ENCODE results near the gene SYNJ1.
"Not testable (repeated sequence)": the region's sequence is repeated elsewhere in the genome, so short reads cannot be mapped to it uniquely, and the experiment has no call there.

Gene SYNJ1

DNA sequence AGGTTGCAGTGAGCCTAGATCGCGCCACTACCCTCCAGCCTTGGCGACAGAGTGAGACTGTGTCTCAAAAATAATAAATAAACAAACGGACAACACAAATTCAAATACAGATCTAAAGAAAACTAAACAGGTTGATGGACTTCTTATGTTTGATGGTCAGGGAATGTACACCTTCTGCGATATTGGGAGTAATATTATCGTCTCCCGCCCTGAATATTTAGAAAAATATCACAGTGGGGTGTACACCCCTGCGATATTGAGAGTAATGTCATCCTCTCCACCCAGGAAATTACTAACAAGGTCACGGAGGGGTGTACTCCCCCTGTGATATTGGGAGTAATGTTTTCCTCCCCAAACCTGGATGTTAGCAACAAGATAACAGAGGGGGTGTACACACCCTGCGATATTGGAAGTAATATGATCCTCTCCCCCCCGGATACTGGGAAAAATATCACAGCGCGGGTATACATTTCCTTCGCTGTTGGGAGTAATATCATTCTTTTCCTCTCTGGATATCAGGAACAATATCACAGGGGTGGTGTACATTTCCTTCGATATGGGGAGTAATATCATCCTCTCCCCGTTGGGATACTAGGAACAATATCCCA, 114.3 kb downstream of the SYNJ1 start:
- in situ Hi-C loops (cut with HindIII; ENCODE audit: low sequenced_read_pairs): no loop called here
- H3K4me3 ChIP-seq (ENCODE audit: low read depth, low read length): peak overlapping the region; percentile 94
- no peak for DNase-seq (ENCODE audit: low read depth, low spot score)
- TF ChIP-seq, protein P1, sequence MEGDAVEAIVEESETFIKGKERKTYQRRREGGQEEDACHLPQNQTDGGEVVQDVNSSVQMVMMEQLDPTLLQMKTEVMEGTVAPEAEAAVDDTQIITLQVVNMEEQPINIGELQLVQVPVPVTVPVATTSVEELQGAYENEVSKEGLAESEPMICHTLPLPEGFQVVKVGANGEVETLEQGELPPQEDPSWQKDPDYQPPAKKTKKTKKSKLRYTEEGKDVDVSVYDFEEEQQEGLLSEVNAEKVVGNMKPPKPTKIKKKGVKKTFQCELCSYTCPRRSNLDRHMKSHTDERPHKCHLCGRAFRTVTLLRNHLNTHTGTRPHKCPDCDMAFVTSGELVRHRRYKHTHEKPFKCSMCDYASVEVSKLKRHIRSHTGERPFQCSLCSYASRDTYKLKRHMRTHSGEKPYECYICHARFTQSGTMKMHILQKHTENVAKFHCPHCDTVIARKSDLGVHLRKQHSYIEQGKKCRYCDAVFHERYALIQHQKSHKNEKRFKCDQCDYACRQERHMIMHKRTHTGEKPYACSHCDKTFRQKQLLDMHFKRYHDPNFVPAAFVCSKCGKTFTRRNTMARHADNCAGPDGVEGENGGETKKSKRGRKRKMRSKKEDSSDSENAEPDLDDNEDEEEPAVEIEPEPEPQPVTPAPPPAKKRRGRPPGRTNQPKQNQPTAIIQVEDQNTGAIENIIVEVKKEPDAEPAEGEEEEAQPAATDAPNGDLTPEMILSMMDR (IDR thresholded peaks at IDR 0.05; ENCODE audit: low read depth, low read length): no peak

DNA sequence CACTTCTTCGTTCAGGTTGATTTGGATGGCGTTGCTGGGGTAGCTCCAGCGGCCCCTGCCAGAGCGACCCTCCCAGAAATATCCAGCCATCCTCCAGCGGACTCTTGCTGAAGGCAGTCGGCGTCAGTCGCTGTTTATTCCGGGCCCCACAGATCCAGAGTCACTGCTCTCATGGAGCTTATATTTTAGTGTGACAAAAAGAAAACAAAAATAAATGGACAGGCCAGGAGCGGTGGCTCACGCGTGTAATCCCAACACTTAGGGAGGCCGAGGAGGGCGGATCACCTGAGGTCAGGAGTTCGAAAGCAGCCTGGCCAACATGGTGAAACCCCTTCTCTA, 114.8 kb downstream of the SYNJ1 start:
- in situ Hi-C loops (cut with HindIII; ENCODE audit: low sequenced_read_pairs): no loop called here
- TF ChIP-seq, protein P1 (IDR thresholded peaks at IDR 0.05; ENCODE audit: low read depth, low read length): no peak
- H3K4me3 ChIP-seq (ENCODE audit: low read depth, low read length): peak overlapping the region; percentile 94
- no peak for DNase-seq (ENCODE audit: low read depth, low spot score)

DNA sequence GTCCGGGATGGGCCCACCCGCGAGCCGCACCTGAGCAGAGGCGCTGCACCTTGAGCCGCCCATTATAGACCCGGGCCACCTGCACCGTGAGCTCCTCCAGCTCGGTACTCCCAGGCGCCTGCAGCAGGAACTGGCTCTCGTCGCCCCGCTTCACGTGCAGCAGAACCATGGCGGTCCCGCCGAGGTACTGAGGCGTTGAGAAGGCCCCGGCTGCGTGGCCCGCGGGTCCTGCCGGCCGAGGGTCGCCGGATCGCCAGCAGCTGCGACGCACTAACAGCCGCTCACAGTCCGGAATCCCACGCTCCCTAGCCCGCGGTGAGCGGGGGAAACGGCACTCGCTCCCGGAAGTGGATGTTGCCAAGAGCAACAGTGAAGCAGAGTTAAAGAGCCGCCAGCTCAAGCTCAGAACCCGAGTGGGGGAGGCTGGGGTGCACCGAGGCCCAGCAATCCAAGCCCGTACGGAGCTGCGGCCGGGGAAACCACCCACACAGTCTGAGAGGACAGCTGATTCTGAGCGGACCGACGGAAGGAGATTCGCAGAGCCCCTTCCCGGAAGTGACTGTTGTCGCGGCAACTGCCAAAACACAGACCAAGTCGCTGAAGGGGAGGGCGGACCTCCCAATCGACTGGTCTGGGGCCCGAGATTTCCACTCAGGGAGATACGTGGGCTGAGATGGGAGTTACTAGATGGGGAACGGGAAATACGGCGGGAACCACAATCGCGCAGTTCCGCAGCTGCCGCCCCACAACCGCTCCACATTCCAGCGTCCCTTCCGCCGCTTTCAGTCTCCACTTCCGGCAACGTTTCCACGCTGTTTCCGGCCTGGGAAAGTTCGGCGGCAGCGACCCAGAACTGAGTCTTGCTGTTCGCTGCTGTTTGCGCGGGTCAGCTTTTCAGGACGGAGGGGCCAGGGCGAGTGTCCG, 115.5 kb downstream of the SYNJ1 start, which contains the start of gene CFAP298:
Gene CFAP298, minus strand, starts transcription at position 303 of the 924 bp plus-strand sequence. Its CDS starts 134 bp downstream, at position 169.
- TF ChIP-seq, protein P1 (IDR thresholded peaks at IDR 0.05; ENCODE audit: low read depth, low read length): no peak
- in situ Hi-C loops (cut with HindIII; ENCODE audit: low sequenced_read_pairs): no loop called here
- peak; percentile 95 for DNase-seq (ENCODE audit: low read depth, low spot score)
- peak within 1 kb of the TSS; percentile 94 for H3K4me3 ChIP-seq (ENCODE audit: low read depth, low read length)

DNA sequence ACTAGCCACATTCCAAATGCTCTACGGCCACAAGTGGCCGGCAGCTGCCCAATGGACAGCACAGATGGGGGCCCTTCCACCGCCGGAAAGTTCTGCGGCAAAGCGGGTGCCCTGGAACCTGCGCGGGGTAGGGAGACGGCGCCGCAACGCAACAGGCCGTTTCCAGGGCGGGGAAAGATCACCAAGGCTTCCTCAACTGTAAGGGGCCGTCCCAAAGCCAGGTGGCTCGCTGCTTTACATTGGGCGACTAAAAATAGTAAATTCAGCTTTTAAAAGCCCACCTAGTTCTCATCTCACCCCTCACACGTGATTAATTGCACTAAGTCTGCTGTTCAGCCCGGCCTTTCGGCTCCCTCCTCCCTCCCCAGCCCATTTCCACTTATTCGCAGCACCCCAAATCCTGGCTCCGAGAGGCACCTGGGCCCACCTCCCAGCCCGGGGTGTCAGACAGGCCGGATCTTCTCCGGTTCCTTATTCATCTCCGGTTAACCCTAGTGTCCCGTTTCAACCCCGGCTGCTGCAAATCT, 116.3 kb downstream of the SYNJ1 start:
- peak overlapping the region; percentile 94 for H3K4me3 ChIP-seq (ENCODE audit: low read depth, low read length)
- DNase-seq (ENCODE audit: low read depth, low spot score): peak; percentile 12
- in situ Hi-C loops (cut with HindIII; ENCODE audit: low sequenced_read_pairs): no loop called here
- TF ChIP-seq, protein P1 (IDR thresholded peaks at IDR 0.05; ENCODE audit: low read depth, low read length): no peak

GRCh38 chr21:32610940-32611339, 116.9 kb downstream of the SYNJ1 start:
- peak overlapping the region; percentile 94 for H3K4me3 ChIP-seq (ENCODE audit: low read depth, low read length)
- in situ Hi-C loops (cut with HindIII; ENCODE audit: low sequenced_read_pairs): not testable (repeated sequence)

GRCh38 chr21:32608851-32609250, 119.0 kb downstream of the SYNJ1 start:
- no peak overlapping the region for H3K4me3 ChIP-seq (ENCODE audit: low read depth, low read length)
- DNase-seq (ENCODE audit: low read depth, low spot score): no peak
- TF ChIP-seq, protein P1 (IDR thresholded peaks at IDR 0.05; ENCODE audit: low read depth, low read length): no peak
- in situ Hi-C loops (cut with HindIII; ENCODE audit: low sequenced_read_pairs): no loop called here

More at GRCh38 chr21:32610940-32611339, 116.9 kb downstream of the SYNJ1 start:
- DNase-seq (ENCODE audit: low read depth, low spot score): not testable (repeated sequence)

DNA sequence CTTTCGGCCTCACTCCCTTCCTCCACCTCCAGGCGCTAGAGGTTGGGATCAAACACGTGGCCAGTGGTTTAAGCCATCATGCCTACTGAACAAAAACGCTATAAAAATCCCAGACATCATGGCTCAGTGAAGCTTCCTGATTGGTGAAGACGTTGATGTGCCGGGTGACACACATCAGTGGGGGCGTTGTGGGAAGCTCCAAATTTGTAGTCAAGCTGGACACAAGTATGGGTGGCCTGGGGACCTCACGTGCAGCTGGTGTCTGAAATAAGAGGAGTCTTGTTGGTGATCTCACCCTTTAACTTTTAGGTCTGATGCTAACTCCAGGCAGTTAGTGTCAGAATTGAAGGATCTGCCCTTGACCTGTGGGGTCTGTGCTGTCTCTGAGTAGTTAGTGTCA, 122.3 kb downstream of the SYNJ1 start:
- no peak for DNase-seq (ENCODE audit: low read depth, low spot score)
- in situ Hi-C loops (cut with HindIII; ENCODE audit: low sequenced_read_pairs): no loop called here
- TF ChIP-seq, protein P1 (IDR thresholded peaks at IDR 0.05; ENCODE audit: low read depth, low read length): no peak
- no peak overlapping the region for H3K4me3 ChIP-seq (ENCODE audit: low read depth, low read length)

All from astrocyte of the spinal cord (primary cell).